ENCODE data around the gene HECW1.
"Not testable (repeated sequence)": the region's sequence is repeated elsewhere in the genome, so short reads cannot be mapped to it uniquely, and the experiment has no call there.

Gene HECW1

DNA sequence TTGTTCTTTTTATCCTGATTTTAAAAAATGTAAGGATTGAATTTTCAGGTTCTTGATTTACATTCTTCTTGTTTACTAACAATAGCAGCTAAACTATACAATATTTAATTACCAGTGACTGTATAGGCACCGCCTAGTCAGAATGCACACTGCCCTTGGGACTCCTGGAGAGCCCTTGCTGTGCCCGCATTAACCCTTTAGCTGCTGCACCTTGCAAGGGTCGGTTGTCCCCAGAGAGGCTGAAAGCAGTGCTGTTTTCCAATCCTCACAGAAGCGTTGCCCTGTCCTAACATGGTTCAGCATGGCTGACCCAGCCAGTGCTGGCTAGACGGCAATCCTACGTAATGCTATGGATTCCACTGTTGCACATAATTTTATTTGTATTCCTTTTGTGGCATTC, 102.6 kb downstream of the HECW1 start:
- Histone ChIP-seq H3K4me3 (no peak overlapping the region), H3K27me3 (ENCODE audit: low read depth) (no peaks in the 10 kb centered on the region), H3K4me1 (no peaks in the 10 kb centered on the region), H3K9me3 (no peaks in the 10 kb centered on the region), H3K36me3 (replicated peaks) (no peaks in the 10 kb centered on the region)
- in situ Hi-C loops (cut with MboI; ENCODE audit: low sequenced_read_pairs): no loop called here
- DNase-seq (ENCODE audit: low spot score in 2 of 2): no peak

DNA sequence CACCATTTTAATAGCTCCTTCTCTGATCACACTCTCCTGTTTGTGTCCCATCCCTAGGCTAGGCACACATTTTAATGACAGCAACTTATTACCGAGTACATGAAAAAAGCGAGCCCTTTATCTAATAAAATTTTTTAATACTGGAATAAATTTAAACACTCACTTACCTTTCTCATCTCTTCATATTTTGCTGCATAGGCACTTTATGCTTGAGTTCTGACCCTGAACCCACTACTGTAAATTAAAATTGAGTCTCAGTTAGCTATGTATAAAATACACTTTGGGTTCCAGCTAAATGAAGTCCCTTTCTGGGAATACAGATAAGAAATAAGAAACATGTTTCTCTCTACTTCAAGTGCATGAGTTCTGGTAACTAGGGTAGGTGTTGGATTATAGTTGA, 104.6 kb downstream of the HECW1 start:
- DNase-seq (ENCODE audit: low spot score in 2 of 2): no peak
- H3K4me3 ChIP-seq: no peak overlapping the region
- in situ Hi-C loops (cut with MboI; ENCODE audit: low sequenced_read_pairs): no loop called here
- no peaks in the 10 kb centered on the region for H3K4me1 ChIP-seq
- H3K9me3 ChIP-seq: no peaks in the 10 kb centered on the region
- no peaks in the 10 kb centered on the region for H3K27me3 ChIP-seq (ENCODE audit: low read depth)
- no peaks in the 10 kb centered on the region for H3K36me3 ChIP-seq (replicated peaks)

DNA sequence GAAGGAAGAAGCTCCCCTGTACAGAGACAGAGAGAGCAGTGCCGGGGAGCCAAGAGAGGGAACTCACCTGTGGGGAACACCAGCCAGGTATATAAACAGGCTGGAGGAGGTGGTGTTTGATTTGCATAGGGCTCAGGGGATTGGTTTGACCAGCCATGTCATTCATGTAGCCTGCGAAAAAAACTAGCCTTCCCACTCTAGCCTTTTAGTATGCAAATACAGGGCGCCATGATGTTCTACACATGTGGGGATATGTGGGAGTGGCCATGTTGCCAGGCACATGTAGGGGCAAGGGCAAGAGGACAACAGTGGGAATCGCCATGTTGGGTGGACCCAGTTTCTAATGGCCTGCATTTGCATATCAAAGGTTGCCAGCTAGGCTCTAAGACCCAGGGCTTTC, 106.5 kb downstream of the HECW1 start:
- DNase-seq (ENCODE audit: low spot score in 2 of 2); in situ Hi-C loops (cut with MboI; ENCODE audit: low sequenced_read_pairs); H3K36me3 ChIP-seq (replicated peaks); H3K27me3 ChIP-seq (ENCODE audit: low read depth); H3K4me1 ChIP-seq; H3K4me3 ChIP-seq; H3K9me3 ChIP-seq: not testable (repeated sequence)

DNA sequence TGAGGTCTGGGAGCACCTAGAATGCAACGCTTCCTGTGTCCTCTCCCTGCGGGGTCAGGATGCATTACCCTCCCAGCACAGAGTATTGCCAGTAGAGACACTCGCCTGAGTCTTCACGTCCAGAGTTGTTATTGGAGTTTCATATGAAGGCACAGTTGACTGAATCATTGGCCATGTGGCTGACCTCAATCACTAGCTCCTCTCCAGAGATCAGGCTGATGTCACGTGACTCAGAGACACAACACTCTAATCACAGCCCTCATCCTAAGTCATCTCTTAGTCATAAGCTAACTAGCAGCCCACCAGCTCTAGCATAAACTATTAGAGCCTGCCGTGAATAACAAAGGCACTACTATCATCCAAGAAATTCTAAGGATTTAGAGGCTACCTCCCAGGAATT, 107.8 kb downstream of the HECW1 start:
- no peak for DNase-seq (ENCODE audit: low spot score in 2 of 2)
- Histone ChIP-seq H3K4me3 (no peak overlapping the region), H3K9me3 (no peaks in the 10 kb centered on the region), H3K36me3 (replicated peaks) (no peaks in the 10 kb centered on the region), H3K27me3 (ENCODE audit: low read depth) (no peaks in the 10 kb centered on the region), H3K4me1 (no peaks in the 10 kb centered on the region)
- in situ Hi-C loops (cut with MboI; ENCODE audit: low sequenced_read_pairs): no loop called here

DNA sequence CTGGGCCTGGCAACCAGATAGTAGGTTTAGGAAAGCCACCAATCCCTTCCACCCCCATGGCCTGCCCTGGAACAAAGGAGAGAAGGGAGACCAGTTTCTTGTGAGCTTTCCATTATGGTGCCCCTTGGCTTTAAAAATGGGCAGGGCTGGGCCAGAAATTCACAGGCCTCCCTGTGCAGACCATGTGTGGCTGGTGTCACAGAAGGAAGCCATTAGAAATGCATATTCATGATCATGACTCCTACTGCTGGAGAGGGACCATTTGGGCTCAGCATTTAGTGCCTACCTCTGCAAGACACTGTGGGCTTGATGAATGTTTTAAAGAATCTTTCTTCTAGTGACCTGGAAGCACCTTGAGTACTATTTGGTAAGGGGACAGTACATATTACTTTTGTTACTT, 108.3 kb downstream of the HECW1 start:
- no peak for DNase-seq (ENCODE audit: low spot score in 2 of 2)
- no peaks in the 10 kb centered on the region for H3K4me1 ChIP-seq
- H3K4me3 ChIP-seq: no peak overlapping the region
- H3K36me3 ChIP-seq (replicated peaks): no peaks in the 10 kb centered on the region
- no peaks in the 10 kb centered on the region for H3K9me3 ChIP-seq
- in situ Hi-C loops (cut with MboI; ENCODE audit: low sequenced_read_pairs): no loop called here
- no peaks in the 10 kb centered on the region for H3K27me3 ChIP-seq (ENCODE audit: low read depth)

DNA sequence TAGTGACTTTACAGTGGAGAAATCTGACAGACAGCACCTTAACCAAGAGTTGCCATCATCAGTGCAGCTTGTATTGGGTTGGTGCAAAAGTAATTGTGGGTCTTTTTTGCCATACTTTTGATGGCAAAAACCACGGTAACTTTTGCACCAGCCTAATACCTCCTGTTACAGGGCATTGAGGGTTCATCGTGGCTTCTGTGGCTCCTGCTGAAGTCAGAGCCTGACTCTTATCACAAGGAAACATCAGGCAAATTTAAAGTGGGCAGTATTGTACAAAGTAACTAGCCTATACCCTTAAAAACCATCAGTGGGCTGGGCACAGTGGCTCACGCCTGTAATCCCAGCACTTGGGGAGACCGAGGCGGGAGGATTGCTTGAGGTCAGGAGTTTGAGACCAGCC, 117.4 kb downstream of the HECW1 start:
- H3K36me3 ChIP-seq (replicated peaks): no peaks in the 10 kb centered on the region
- no peaks in the 10 kb centered on the region for H3K4me1 ChIP-seq
- peaks cover 5% of the 10 kb centered on the region; the same call in 1 of the 2 replicates for H3K27me3 ChIP-seq (ENCODE audit: low read depth)
- in situ Hi-C loops (cut with MboI; ENCODE audit: low sequenced_read_pairs): no loop called here
- no peak for DNase-seq (ENCODE audit: low spot score in 2 of 2)
- H3K9me3 ChIP-seq: no peaks in the 10 kb centered on the region
- H3K4me3 ChIP-seq: no peak overlapping the region

DNA sequence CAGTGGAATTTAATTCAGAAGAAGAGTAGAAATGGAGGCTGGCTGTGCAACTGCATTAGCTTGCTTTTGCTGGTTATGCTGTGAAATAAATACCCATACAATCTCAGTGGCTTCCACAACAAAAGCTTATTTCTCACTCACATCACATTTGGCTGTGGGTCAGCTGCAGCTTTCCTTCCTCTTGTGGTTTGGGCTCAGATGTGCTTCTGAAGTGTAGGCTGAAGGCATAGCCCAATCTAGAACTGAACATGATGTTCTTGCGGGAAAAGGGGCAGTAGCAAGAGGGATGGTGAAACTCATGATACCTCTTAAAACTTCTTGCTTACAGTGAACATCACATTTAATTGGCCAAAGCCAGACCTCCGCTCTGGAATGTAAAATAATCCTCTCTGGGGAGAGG, 119.9 kb downstream of the HECW1 start:
- H3K4me1 ChIP-seq: no peaks in the 10 kb centered on the region
- peaks cover 5% of the 10 kb centered on the region; the same call in 1 of the 2 replicates for H3K27me3 ChIP-seq (ENCODE audit: low read depth)
- no peaks in the 10 kb centered on the region for H3K9me3 ChIP-seq
- H3K4me3 ChIP-seq: no peak overlapping the region
- no peaks in the 10 kb centered on the region for H3K36me3 ChIP-seq (replicated peaks)
- in situ Hi-C loops (cut with MboI; ENCODE audit: low sequenced_read_pairs): no loop called here
- no peak for DNase-seq (ENCODE audit: low spot score in 2 of 2)

DNA sequence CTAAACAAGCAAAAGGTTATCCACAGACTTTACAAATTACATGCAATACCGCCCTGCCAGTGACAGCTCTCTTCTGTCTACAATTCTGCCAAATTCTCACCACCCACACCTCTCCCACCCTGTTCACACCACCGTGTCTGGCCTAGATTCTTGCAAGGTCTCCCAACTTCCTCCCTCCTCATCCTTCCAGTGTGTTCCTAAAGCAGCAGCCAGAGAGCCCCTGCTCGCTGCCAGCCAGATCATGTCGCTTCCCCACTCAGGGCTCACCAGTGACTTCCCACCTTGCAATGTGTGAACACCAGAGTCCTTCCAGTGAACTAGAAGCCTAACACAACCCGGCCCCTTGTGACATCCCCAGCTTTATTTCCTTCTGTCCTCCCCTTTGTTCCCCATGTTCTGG, 121.6 kb downstream of the HECW1 start:
- Histone ChIP-seq H3K4me3 (no peak overlapping the region), H3K4me1 (no peaks in the 10 kb centered on the region), H3K27me3 (ENCODE audit: low read depth) (peaks cover 3% of the 10 kb centered on the region; the same call in 1 of the 2 replicates), H3K9me3 (no peaks in the 10 kb centered on the region), H3K36me3 (replicated peaks) (no peaks in the 10 kb centered on the region)
- DNase-seq (ENCODE audit: low spot score in 2 of 2): no peak
- in situ Hi-C loops (cut with MboI; ENCODE audit: low sequenced_read_pairs): no loop called here

DNA sequence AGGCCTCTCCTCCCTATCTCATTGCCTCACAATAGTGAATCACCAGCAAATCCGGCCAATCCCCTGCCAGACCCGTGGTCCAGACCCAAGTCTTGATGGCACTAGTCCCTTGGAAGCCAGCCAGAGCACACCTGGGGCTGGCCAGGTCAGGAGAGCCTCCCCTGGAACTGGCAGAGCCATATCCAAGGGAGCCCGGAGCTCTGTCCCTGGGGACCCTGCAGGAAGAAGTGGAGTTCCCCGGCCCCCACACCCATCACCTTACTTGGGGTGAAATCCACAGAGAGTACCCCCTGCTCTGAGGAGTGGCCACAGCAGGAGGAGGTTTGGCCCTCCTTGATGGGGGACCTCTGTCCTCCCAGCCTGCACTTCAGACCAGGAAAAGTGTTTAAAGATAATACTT, 122.5 kb downstream of the HECW1 start:
- H3K27me3 ChIP-seq (ENCODE audit: low read depth): peaks cover 3% of the 10 kb centered on the region; the same call in 1 of the 2 replicates
- no peaks in the 10 kb centered on the region for H3K4me1 ChIP-seq
- in situ Hi-C loops (cut with MboI; ENCODE audit: low sequenced_read_pairs): no loop called here
- no peak overlapping the region for H3K4me3 ChIP-seq
- no peaks in the 10 kb centered on the region for H3K36me3 ChIP-seq (replicated peaks)
- no peak for DNase-seq (ENCODE audit: low spot score in 2 of 2)
- H3K9me3 ChIP-seq: no peaks in the 10 kb centered on the region

DNA sequence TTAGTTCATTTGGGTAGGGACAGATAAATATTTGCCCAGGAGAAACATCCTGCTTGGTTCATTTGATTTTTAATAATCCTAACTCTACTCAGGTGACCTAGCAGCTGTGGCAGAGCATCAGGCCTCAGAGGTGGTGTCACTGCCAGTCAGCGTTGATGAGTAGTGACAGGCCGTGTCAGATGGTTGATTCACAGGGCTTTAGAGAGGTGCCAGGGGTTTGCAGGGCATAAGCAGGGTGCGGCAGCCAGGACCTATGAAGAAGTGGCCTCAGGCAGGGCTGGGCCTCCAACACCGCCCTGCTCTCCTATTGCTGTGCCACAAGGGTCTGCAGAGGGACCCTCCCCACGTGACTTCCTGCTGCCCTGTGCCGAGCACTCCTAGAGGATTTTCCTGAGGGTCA, 128.1 kb downstream of the HECW1 start:
- in situ Hi-C loops (cut with MboI; ENCODE audit: low sequenced_read_pairs): no loop called here
- Histone ChIP-seq H3K9me3 (no peaks in the 10 kb centered on the region), H3K4me1 (no peaks in the 10 kb centered on the region), H3K36me3 (replicated peaks) (no peaks in the 10 kb centered on the region), H3K27me3 (ENCODE audit: low read depth) (no peaks in the 10 kb centered on the region), H3K4me3 (no peak overlapping the region)
- DNase-seq (ENCODE audit: low spot score in 2 of 2): no peak

DNA sequence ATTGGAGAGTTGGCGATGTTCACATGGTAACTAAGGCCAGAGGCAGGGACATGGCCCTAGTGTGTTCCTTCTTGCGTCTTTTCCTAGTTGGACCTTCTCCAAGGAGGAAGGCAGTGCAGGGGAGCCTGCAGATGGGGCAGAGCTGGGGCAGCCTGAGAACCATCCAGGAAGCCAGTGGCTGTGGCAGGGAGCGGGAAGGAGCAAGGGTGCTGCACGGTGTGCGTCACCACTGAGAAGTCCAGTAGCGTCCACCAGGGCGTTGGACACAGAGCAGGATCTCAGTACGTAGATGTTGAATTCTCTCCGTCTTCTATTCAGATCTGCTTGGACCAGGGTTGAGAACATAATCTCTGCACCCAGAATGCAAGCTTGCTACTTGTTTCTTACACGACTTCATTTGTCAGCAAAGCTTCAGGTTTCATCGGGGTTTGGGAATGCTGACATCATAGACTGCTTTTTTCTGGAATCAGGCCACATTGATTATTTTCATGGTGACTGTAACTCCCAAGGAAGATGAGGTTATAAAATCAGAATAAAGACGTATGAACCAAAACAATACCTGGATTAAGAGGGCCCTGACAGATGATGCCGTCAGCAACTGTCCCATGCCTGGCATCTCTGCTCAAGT, 130.3 kb downstream of the HECW1 start:
- DNase-seq (ENCODE audit: low spot score in 2 of 2): no peak
- Histone ChIP-seq H3K27me3 (ENCODE audit: low read depth) (no peaks in the 10 kb centered on the region), H3K9me3 (no peaks in the 10 kb centered on the region), H3K4me3 (no peak overlapping the region), H3K4me1 (no peaks in the 10 kb centered on the region), H3K36me3 (replicated peaks) (no peaks in the 10 kb centered on the region)
- in situ Hi-C loops (cut with MboI; ENCODE audit: low sequenced_read_pairs): no loop called here

DNA sequence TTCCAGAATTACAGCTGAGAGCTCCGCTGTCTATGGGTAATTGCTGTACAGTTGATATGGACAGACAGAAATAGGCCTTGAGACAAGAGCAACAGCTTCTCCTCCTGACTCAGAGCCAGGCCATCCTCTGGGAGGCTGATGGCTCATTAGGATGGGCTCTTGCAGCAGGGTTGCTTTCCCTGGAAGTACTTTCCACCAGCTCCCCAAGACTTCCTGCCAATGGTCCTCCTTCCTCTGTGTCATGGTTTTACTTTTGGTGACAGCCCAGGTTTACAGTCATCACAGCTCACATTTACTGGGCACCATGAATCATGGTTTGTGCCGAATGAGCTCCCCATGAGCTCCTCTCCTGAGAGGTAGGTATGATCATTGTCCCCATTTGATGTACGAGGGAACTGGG, 131.8 kb downstream of the HECW1 start:
- H3K4me1 ChIP-seq: no peaks in the 10 kb centered on the region
- no peak overlapping the region for H3K4me3 ChIP-seq
- no peaks in the 10 kb centered on the region for H3K27me3 ChIP-seq (ENCODE audit: low read depth)
- in situ Hi-C loops (cut with MboI; ENCODE audit: low sequenced_read_pairs): no loop called here
- no peak for DNase-seq (ENCODE audit: low spot score in 2 of 2)
- no peaks in the 10 kb centered on the region for H3K9me3 ChIP-seq
- H3K36me3 ChIP-seq (replicated peaks): no peaks in the 10 kb centered on the region

DNA sequence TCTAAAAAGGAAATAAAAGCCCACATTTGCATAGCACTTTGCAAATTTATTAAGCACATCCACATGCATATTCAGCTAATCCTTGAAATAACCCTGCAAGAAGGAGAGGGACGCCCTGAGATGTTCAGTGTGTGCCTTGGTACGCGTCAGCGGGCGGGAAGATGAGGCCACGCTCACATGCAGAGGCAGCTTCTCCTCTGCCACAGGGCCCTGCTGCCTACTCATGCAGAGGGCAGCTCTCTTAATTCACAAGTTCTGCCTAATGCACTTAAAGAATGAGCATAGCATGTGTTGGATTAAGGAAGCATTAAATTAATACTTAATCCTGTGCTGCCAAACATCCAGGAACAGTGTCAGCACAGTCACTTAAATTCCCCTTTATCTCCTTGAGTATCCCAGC, 132.3 kb downstream of the HECW1 start:
- no peaks in the 10 kb centered on the region for H3K9me3 ChIP-seq
- H3K36me3 ChIP-seq (replicated peaks): no peaks in the 10 kb centered on the region
- H3K27me3 ChIP-seq (ENCODE audit: low read depth): no peaks in the 10 kb centered on the region
- no peak for DNase-seq (ENCODE audit: low spot score in 2 of 2)
- no peak overlapping the region for H3K4me3 ChIP-seq
- in situ Hi-C loops (cut with MboI; ENCODE audit: low sequenced_read_pairs): no loop called here
- no peaks in the 10 kb centered on the region for H3K4me1 ChIP-seq

DNA sequence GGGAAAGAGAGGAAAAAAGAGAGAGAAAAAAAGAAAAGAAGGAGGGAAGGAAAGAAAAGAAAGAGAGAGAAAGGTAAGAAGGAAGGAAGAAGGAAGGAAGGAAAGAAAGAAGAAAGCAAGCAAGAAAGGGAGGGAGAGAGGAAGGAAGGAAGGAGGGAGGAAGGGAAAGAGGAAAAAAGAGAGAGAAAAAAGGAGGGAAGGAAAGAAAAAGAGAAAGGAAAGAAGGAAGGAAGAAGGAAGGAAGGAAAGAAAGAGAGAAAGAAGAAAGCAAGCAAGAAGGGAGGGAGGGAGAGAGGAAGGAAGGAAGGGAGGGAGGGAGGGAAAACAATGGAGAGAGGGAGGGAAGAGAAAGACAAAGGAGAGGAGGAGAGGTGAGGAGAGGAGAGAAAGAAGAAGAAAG, 135.3 kb downstream of the HECW1 start:
- Histone ChIP-seq H3K4me1 (no peaks in the 10 kb centered on the region), H3K36me3 (replicated peaks) (no peaks in the 10 kb centered on the region), H3K9me3 (no peaks in the 10 kb centered on the region), H3K4me3 (no peak overlapping the region), H3K27me3 (ENCODE audit: low read depth) (no peaks in the 10 kb centered on the region)
- in situ Hi-C loops (cut with MboI; ENCODE audit: low sequenced_read_pairs): no loop called here
- DNase-seq (ENCODE audit: low spot score in 2 of 2): no peak

DNA sequence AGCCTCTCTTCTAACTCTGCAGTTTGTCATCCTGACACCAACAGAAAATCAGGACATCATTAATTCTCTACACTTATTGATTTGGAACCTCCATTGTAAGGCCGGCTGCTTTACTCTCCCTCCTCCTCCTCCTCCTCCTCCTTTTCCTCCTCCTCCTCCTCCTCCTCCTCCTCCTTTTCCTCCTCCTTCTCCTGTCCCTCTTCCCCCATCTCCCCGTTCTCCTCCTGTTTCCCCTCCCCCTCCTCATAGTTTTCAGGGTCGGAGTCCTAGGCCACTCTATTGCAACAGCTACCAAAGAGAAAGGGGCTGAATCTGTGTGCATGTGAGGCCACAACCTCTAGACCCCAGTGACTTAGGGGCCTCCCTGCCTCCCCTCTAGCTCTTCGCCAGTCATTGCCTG, 136.1 kb downstream of the HECW1 start:
- Histone ChIP-seq H3K27me3 (ENCODE audit: low read depth) (no peaks in the 10 kb centered on the region), H3K4me1 (no peaks in the 10 kb centered on the region), H3K4me3 (no peak overlapping the region), H3K36me3 (replicated peaks) (no peaks in the 10 kb centered on the region), H3K9me3 (no peaks in the 10 kb centered on the region)
- in situ Hi-C loops (cut with MboI; ENCODE audit: low sequenced_read_pairs): no loop called here
- DNase-seq (ENCODE audit: low spot score in 2 of 2): no peak

Measured in HAP-1 (cell line).